Stomach (tissue), 4 donors: ENCODE data around the gene MACROH2A1.

Experiments
- POLR2A ChIP-seq, 4 donors: fragments of 450-650 bp; IDR thresholded peaks; one replicate each; pipeline ENCODE4 v1.6.1; 2016; ENCODE audit warnings: antibody characterized with exemption in 4 of 4, control low read depth in 2 of 4, mild to moderate bottlenecking in 1 of 4, moderate library complexity in 1 of 4
- POLR2AphosphoS5 ChIP-seq, 3 donors: sonication (generic); formaldehyde crosslinking; IDR thresholded peaks; one replicate each; pipeline ENCODE4 v1.6.1; 2016; ENCODE audit warnings: antibody characterized with exemption in 3 of 3
- TF ChIP-seq, protein P1 (sequence below), 7 experiments: fragments of 450-650 bp in 4 of 7; fragments of 200-600 bp in 3 of 7; sonication (generic) in 3 of 7; IDR thresholded peaks; one replicate each; pipeline ENCODE4 v1.5.1; 2016 to 2019; ENCODE audit warnings: antibody characterized with exemption in 7 of 7, control low read depth in 2 of 7, mild to moderate bottlenecking in 1 of 7

- TF ChIP-seq, protein P1, sequence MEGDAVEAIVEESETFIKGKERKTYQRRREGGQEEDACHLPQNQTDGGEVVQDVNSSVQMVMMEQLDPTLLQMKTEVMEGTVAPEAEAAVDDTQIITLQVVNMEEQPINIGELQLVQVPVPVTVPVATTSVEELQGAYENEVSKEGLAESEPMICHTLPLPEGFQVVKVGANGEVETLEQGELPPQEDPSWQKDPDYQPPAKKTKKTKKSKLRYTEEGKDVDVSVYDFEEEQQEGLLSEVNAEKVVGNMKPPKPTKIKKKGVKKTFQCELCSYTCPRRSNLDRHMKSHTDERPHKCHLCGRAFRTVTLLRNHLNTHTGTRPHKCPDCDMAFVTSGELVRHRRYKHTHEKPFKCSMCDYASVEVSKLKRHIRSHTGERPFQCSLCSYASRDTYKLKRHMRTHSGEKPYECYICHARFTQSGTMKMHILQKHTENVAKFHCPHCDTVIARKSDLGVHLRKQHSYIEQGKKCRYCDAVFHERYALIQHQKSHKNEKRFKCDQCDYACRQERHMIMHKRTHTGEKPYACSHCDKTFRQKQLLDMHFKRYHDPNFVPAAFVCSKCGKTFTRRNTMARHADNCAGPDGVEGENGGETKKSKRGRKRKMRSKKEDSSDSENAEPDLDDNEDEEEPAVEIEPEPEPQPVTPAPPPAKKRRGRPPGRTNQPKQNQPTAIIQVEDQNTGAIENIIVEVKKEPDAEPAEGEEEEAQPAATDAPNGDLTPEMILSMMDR (IDR thresholded peaks at IDR 0.05), result no peak
- no peak for TF ChIP-seq POLR2AphosphoS5 (IDR thresholded peaks at IDR 0.05)
- no peak for TF ChIP-seq POLR2A (IDR thresholded peaks at IDR 0.05)
Measured at GRCh38 chr5:135382981-135383380, 16.1 kb downstream of the MACROH2A1 start.
